Peyer's patch (tissue), 4 donors: ENCODE data around the gene TRIP4. TPM values are rescaled to one million over a fixed set of nuclear protein-coding genes. Genes with fewer than 3 reads are reported as not detected.

ENCODE experiments used
- DNase-seq, 3 donors: peaks; one replicate each; pipeline ENCODE4 v3.0.0-alpha.2; 2017 to 2019
- H3K27ac ChIP-seq, 4 donors: fragments of 200-600 bp; sonication (generic); one replicate each; pipeline ENCODE4 v1.5.1; 2016 to 2019
- H3K27me3 ChIP-seq, 2 donors: fragments of 200-600 bp; sonication (generic); one replicate each; pipeline ENCODE4 v1.5.1; 2019
- H3K36me3 ChIP-seq, 3 donors: fragments of 200-600 bp; sonication (generic); one replicate each; pipeline ENCODE4 v1.5.1; 2016 to 2019
- H3K4me1 ChIP-seq, 4 donors: fragments of 200-600 bp; sonication (generic); one replicate each; pipeline ENCODE4 v1.5.1; 2016 to 2019
- H3K4me3 ChIP-seq, 4 donors: fragments of 200-600 bp; sonication (generic); 1 replicate in 3 of 4; 2 replicates in 1 of 4; pipeline ENCODE4 v1.5.1; 2016 to 2019; ENCODE audit warnings: mild to moderate bottlenecking in 1 of 4
- H3K9me3 ChIP-seq, 4 donors: fragments of 200-600 bp; sonication (generic); one replicate each; pipeline ENCODE4 v1.5.1; 2016 to 2019; ENCODE audit warnings: mild to moderate bottlenecking in 1 of 4
- CTCF ChIP-seq, 6 experiments: fragments of 450-650 bp in 4 of 6; fragments of 200-600 bp in 2 of 6; sonication (generic) in 1 of 6; IDR thresholded peaks; one replicate each; pipeline ENCODE4 v1.5.1; 2017 to 2019; ENCODE audit warnings: antibody characterized with exemption in 6 of 6, mild to moderate bottlenecking in 3 of 6, moderate library complexity in 1 of 6
- POLR2A ChIP-seq, 2 donors: fragments of 450-650 bp; IDR thresholded peaks; one replicate each; pipeline ENCODE4 v1.5.1; 2017; ENCODE audit warnings: antibody characterized with exemption in 2 of 2, mild to moderate bottlenecking in 2 of 2, moderate library complexity in 2 of 2
- total RNA-seq, 4 donors: library from RNA; depleted of rRNA; stranded (reverse); fragments of >200 nt; gene quantifications; one replicate each; pipeline ENCODE4 v1.1.0, GENCODE V29; 2016

The TRIP4 gene
- 10 to 100 TPM; 18.9 to 61.9 (median 19.9) TPM for total RNA-seq

GRCh38 chr15:64387562-64388168, at the start of gene TRIP4:
Gene TRIP4 (plus strand): TSS chr15:64387836. CDS start chr15:64387864, 28 bp downstream.
- TF ChIP-seq CTCF (IDR thresholded peaks at IDR 0.05) (peak in 3 of 6 experiments; percentile 21 to 38 (median 34)), POLR2A (IDR thresholded peaks at IDR 0.05) (peak; percentile 63 to 69)
- Histone ChIP-seq H3K27me3 (no peaks in the 10 kb centered on the region), H3K9me3 (no peaks in the 10 kb centered on the region), H3K36me3 (no peaks in the 10 kb centered on the region), H3K4me3 (peak within 1 kb of the TSS; percentile 56 to 96 (median 67)), H3K27ac (peak within 1 kb of the TSS; percentile 61 to 81 (median 76)), H3K4me1 (peaks cover 0 to 14% (median 4%) of the 10 kb centered on the region in 4 donors)
- peak; percentile 94 to 98 (median 97) for DNase-seq

GRCh38 chr15:64340355-64340754, 47.3 kb upstream of the TRIP4 start:
- Histone ChIP-seq H3K9me3 (no peaks in the 10 kb centered on the region), H3K4me3 (no peak overlapping the region), H3K27me3 (no peaks in the 10 kb centered on the region), H3K27ac (no peak overlapping the region), H3K36me3 (no peaks in the 10 kb centered on the region), H3K4me1 (no peaks in the 10 kb centered on the region)
- TF ChIP-seq POLR2A (IDR thresholded peaks at IDR 0.05): no peak
- TF ChIP-seq CTCF (IDR thresholded peaks at IDR 0.05): no peak
- DNase-seq: no peak

GRCh38 chr15:64341961-64342360, 45.7 kb upstream of the TRIP4 start:
- Histone ChIP-seq H3K4me3 (no peak overlapping the region), H3K27me3 (no peaks in the 10 kb centered on the region), H3K36me3 (no peaks in the 10 kb centered on the region), H3K9me3 (no peaks in the 10 kb centered on the region), H3K4me1 (no peaks in the 10 kb centered on the region), H3K27ac (no peak overlapping the region)
- DNase-seq: no peak
- no peak for TF ChIP-seq CTCF (IDR thresholded peaks at IDR 0.05)
- TF ChIP-seq POLR2A (IDR thresholded peaks at IDR 0.05): no peak

- Histone ChIP-seq H3K27ac (no peak overlapping the region), H3K27me3 (no peaks in the 10 kb centered on the region), H3K36me3 (no peaks in the 10 kb centered on the region), H3K4me3 (no peak overlapping the region), H3K9me3 (no peaks in the 10 kb centered on the region), H3K4me1 (no peaks in the 10 kb centered on the region)
- TF ChIP-seq POLR2A (IDR thresholded peaks at IDR 0.05) (no peak), CTCF (IDR thresholded peaks at IDR 0.05) (no peak)
- no peak for DNase-seq
These were observed 44.4 kb upstream of the TRIP4 start for GRCh38 chr15:64343222-64343621.

- Histone ChIP-seq H3K36me3 (no peaks in the 10 kb centered on the region), H3K4me1 (no peaks in the 10 kb centered on the region), H3K4me3 (no peak overlapping the region), H3K27ac (no peak overlapping the region), H3K27me3 (no peaks in the 10 kb centered on the region), H3K9me3 (no peaks in the 10 kb centered on the region)
- TF ChIP-seq POLR2A (IDR thresholded peaks at IDR 0.05): no peak
- no peak for TF ChIP-seq CTCF (IDR thresholded peaks at IDR 0.05)
- no peak for DNase-seq
These were observed 43.8 kb upstream of the TRIP4 start for GRCh38 chr15:64343841-64344240.
